Right cardiac atrium (tissue), 5 donors: ENCODE measurements around the gene ADORA2B. TPM values are rescaled to one million over a fixed set of nuclear protein-coding genes. Genes with fewer than 3 reads are reported as not detected.
"Not testable (repeated sequence)": the region's sequence is repeated elsewhere in the genome, so short reads cannot be mapped to it uniquely, and the experiment has no call there.

Experiments used
- ATAC-seq, 2 donors: fragments of 200-7000 bp; cut with Tn5 transposase; one replicate each; pipeline versions ENCODE4 v1.8.0 to v1.9.1; 2020; ENCODE audit warnings: moderate library complexity in 2 of 2, mild to moderate bottlenecking in 1 of 2
- DNase-seq, 3 donors: peaks; one replicate each; pipeline ENCODE4 v3.0.0-alpha.2; 2020
- H3K27ac ChIP-seq: one replicate; pipeline ENCODE4 v1.5.1; 2013; ENCODE audit warnings: mild to moderate bottlenecking, low read length, control low read depth, moderate library complexity
- H3K27me3 ChIP-seq: one replicate; pipeline ENCODE4 v1.6.1; 2013; ENCODE audit not compliant: control insufficient read depth, insufficient read depth
- H3K4me1 ChIP-seq: one replicate; pipeline ENCODE4 v1.6.1; 2013; ENCODE audit warnings: low read length; ENCODE audit not compliant: control insufficient read depth, insufficient read depth
- H3K4me3 ChIP-seq: one replicate; pipeline ENCODE4 v1.5.1; 2013; ENCODE audit warnings: low read length, control low read depth
- H3K9me3 ChIP-seq: one replicate; pipeline ENCODE4 v1.6.1; 2013; ENCODE audit warnings: low read length; ENCODE audit not compliant: control insufficient read depth
- WGBS: extraction: QIAGEN DNeasy Blood & Tissue Kit; methylation state at CpG from one replicate; pipeline ENCODE4 v1.1.7; 2013; 5-methylcytosine and 5-hydroxymethylcytosine counted together
- intact Hi-C, 4 donors: fragments of 100-400 bp; cut with DNase I; formaldehyde crosslinking; loops; one replicate each; pipeline versions ENCODE4 v1.11.0 to v1.14.0; 2022 to 2023
- polyA plus RNA-seq: library from polyadenylated mRNA; stranded (reverse); fragments of 200-250 nt; gene quantifications from one replicate; pipeline ENCODE4 v1.2.3, GENCODE V29; 2013
- total RNA-seq, 4 donors: library from RNA; stranded (reverse); fragmentation: NEBNext Ultra II Directional; extraction: Animal tissue kit (Norgen Biotek cat#: 25700); gene quantifications; one replicate each; pipeline ENCODE4 v1.2.1, GENCODE V29; 2021
- donor health status: healthy with polysubstance abuse.
- donor health status: DM: no; HTN: yes; CAD: no.
- donor health status: DM: no; HTN: no; CAD: no.
- donor health status: DM: no; HTN: yes; CAD: no; lungs with severe emphysema.
- donor health status: DM: yes; HTN: yes; CAD: no.

Gene ADORA2B
- total and polyA plus RNA-seq, 5 donors = 0.28 to 0.64 (median 0.38) TPM

- WGBS = 87% methylated on average over 5 of the region's 5 CpGs
Observed at GRCh38 chr17:15971098-15971678, 26.3 kb downstream of the ADORA2B start.

GRCh38 chr17:15971882-15972281 lies 27.0 kb downstream of the ADORA2B start:
- intact Hi-C loops = no loop called here
- no peak overlapping the region for H3K27ac ChIP-seq
- WGBS = 94% methylated on average over 5 of the region's 5 CpGs
- H3K4me1 ChIP-seq = no peaks in the 10 kb centered on the region
- ATAC-seq (no peak), DNase-seq (no peak)
- no peaks in the 10 kb centered on the region for H3K9me3 ChIP-seq
- H3K27me3 ChIP-seq = no peaks in the 10 kb centered on the region
- H3K4me3 ChIP-seq = no peak overlapping the region

More at GRCh38 chr17:15971098-15971678, 26.3 kb downstream of the ADORA2B start:
- no peak for DNase-seq
- Histone ChIP-seq H3K27me3 (no peaks in the 10 kb centered on the region), H3K9me3 (no peaks in the 10 kb centered on the region), H3K4me3 (no peak overlapping the region), H3K4me1 (no peaks in the 10 kb centered on the region), H3K27ac (no peak overlapping the region)
- no peak for ATAC-seq
- intact Hi-C loops = no loop called here

- WGBS = 91% methylated on average over 4 of the region's 4 CpGs
Observed at GRCh38 chr17:15972497-15972951, 27.6 kb downstream of the ADORA2B start.

GRCh38 chr17:15973016-15973415 lies 28.1 kb downstream of the ADORA2B start:
- no peak overlapping the region for H3K27ac ChIP-seq
- H3K4me1 ChIP-seq = no peaks in the 10 kb centered on the region
- no peak for ATAC-seq
- H3K27me3 ChIP-seq = no peaks in the 10 kb centered on the region
- DNase-seq = no peak
- H3K4me3 ChIP-seq = no peak overlapping the region
- intact Hi-C loops = no loop called here
- H3K9me3 ChIP-seq = no peaks in the 10 kb centered on the region

More at GRCh38 chr17:15972497-15972951, 27.6 kb downstream of the ADORA2B start:
- Histone ChIP-seq H3K27me3 (no peaks in the 10 kb centered on the region), H3K4me3 (no peak overlapping the region), H3K9me3 (no peaks in the 10 kb centered on the region), H3K4me1 (no peaks in the 10 kb centered on the region), H3K27ac (no peak overlapping the region)
- DNase-seq (no peak), ATAC-seq (no peak)
- intact Hi-C loops = no loop called here

GRCh38 chr17:15973834-15974233 lies 28.9 kb downstream of the ADORA2B start:
- intact Hi-C loops = no loop called here
- no peak overlapping the region for H3K4me3 ChIP-seq
- no peaks in the 10 kb centered on the region for H3K4me1 ChIP-seq
- no peak overlapping the region for H3K27ac ChIP-seq
- DNase-seq (no peak), ATAC-seq (no peak)
- H3K27me3 ChIP-seq = no peaks in the 10 kb centered on the region
- WGBS = 82% methylated on average over 6 of the region's 6 CpGs
- H3K9me3 ChIP-seq = no peaks in the 10 kb centered on the region

- WGBS = 98% methylated on average over 2 of the region's 2 CpGs
- DNase-seq = no peak
- no peak for ATAC-seq
- no peak overlapping the region for H3K27ac ChIP-seq
- no peaks in the 10 kb centered on the region for H3K27me3 ChIP-seq
- no peaks in the 10 kb centered on the region for H3K4me1 ChIP-seq
- no peak overlapping the region for H3K4me3 ChIP-seq
- no peaks in the 10 kb centered on the region for H3K9me3 ChIP-seq
- intact Hi-C loops = no loop called here
Observed at GRCh38 chr17:15977894-15978293, 33.0 kb downstream of the ADORA2B start.

- Histone ChIP-seq H3K27ac (no peak overlapping the region), H3K4me3 (no peak overlapping the region), H3K4me1 (no peaks in the 10 kb centered on the region), H3K27me3 (no peaks in the 10 kb centered on the region), H3K9me3 (no peaks in the 10 kb centered on the region)
- 86% methylated on average over 1 of the region's 1 CpG for WGBS
- ATAC-seq (no peak), DNase-seq (no peak)
- intact Hi-C loops = no loop called here
Observed at GRCh38 chr17:15978606-15979005, 33.7 kb downstream of the ADORA2B start.

GRCh38 chr17:15979013-15979412 lies 34.1 kb downstream of the ADORA2B start:
- not testable (repeated sequence) for H3K4me1 ChIP-seq, H3K27ac ChIP-seq
- 63% methylated on average over 2 of the region's 4 CpGs for WGBS

GRCh38 chr17:15981208-15981607 lies 36.3 kb downstream of the ADORA2B start:
- 65% methylated on average over 2 of the region's 2 CpGs for WGBS
- H3K27me3 ChIP-seq = no peaks in the 10 kb centered on the region
- ATAC-seq = no peak
- intact Hi-C loops = no loop called here
- H3K27ac ChIP-seq = no peak overlapping the region
- H3K4me3 ChIP-seq = no peak overlapping the region
- DNase-seq = no peak
- H3K9me3 ChIP-seq = no peaks in the 10 kb centered on the region
- H3K4me1 ChIP-seq = no peaks in the 10 kb centered on the region

More at GRCh38 chr17:15979013-15979412, 34.1 kb downstream of the ADORA2B start:
- intact Hi-C loops, ATAC-seq, H3K27me3 ChIP-seq, DNase-seq, H3K9me3 ChIP-seq, H3K4me3 ChIP-seq: not testable (repeated sequence)

- intact Hi-C loops = no loop called here
- no peaks in the 10 kb centered on the region for H3K9me3 ChIP-seq
- no peak overlapping the region for H3K4me3 ChIP-seq
- H3K4me1 ChIP-seq = no peaks in the 10 kb centered on the region
- ATAC-seq (no peak), DNase-seq (no peak)
- no peaks in the 10 kb centered on the region for H3K27me3 ChIP-seq
- 86% methylated on average over 5 of the region's 5 CpGs for WGBS
- H3K27ac ChIP-seq = no peak overlapping the region
Observed at GRCh38 chr17:15981646-15982580, 37.0 kb downstream of the ADORA2B start.

GRCh38 chr17:15996322-15996721 lies 51.4 kb downstream of the ADORA2B start:
- H3K27ac ChIP-seq = no peak overlapping the region
- no peaks in the 10 kb centered on the region for H3K27me3 ChIP-seq
- H3K4me3 ChIP-seq = no peak overlapping the region
- WGBS = 85% methylated on average over 6 of the region's 6 CpGs
- intact Hi-C loops = loop anchor here in 2 of 4 donors (5.0 to 10.0 kb wide), 2 partner anchors 52 to 169 kb away; partner anchors contain the start of gene ADORA2B (in 2 of the 2)
- ATAC-seq (no peak), DNase-seq (no peak)
- H3K9me3 ChIP-seq = no peaks in the 10 kb centered on the region
- no peaks in the 10 kb centered on the region for H3K4me1 ChIP-seq
